Activated naive CD4-positive, alpha-beta T cell treated with anti-CD3 and anti-CD28 coated beads, Interleukin-2, amount 50 U/mL, for 24 hours (primary cell): ENCODE results near the gene TNFRSF9.
A peak's percentile ranks its signal among the peaks of the same experiment; 100 is the strongest.

Experiments used
- H3K27ac Mint-ChIP-seq: one replicate; pipeline ENCODE4 v1.8.0; 2021; ENCODE audit warnings: mild to moderate bottlenecking, mixed read lengths
- H3K27me3 Mint-ChIP-seq: one replicate; pipeline ENCODE4 v1.8.0; 2021; ENCODE audit warnings: mixed read lengths
- H3K36me3 Mint-ChIP-seq: one replicate; pipeline ENCODE4 v1.8.0; 2021; ENCODE audit warnings: mixed read lengths
- H3K4me1 Mint-ChIP-seq: one replicate; pipeline ENCODE4 v1.8.0; 2021; ENCODE audit warnings: mixed read lengths
- H3K4me3 Mint-ChIP-seq: one replicate; pipeline ENCODE4 v1.8.0; 2021; ENCODE audit warnings: mild to moderate bottlenecking, mixed read lengths
- H3K9me3 Mint-ChIP-seq: one replicate; pipeline ENCODE4 v1.8.0; 2021; ENCODE audit warnings: mixed read lengths

The TNFRSF9 gene

DNA sequence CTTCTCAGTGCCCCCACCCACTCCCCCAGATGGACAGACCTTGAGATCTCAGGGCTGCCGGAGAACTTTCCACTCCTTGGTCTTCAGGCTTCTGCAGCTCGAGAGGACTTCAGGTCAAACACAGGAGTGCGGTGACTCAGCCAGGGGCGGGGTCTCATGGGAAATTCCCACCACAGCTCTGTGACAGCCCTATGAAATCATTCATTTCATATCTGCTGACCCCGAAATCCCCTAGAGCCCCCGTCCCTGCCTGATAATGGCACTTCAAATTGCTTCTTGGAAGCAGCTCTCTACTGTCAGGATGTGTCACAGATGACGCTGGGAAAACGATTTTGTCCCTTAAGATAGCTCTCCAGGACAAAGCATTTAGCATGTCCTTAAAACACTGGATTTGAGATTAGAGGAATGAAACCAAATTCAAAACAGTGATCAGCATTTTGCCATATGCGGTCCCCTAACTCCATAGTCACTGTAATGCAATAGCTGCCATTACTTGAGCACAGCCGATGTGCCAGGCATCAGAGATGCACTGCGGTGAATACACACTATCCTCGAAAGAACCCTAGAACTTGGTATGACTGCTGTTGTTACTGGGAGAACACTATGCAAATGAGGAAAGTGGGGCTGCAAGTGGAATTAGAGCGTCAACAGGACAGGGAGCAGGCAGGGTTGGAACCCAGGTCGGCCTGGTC is at the start of gene TNFRSF9:
TSS of gene TNFRSF9 (minus strand) at position 95 of the 692 bp plus-strand sequence. CDS start 845 bp downstream, outside the sequence.
- Mint-ChIP-seq H3K27me3 (peaks cover 2% of the 10 kb centered on the region), H3K36me3 (peaks cover 18% of the 10 kb centered on the region)

DNA sequence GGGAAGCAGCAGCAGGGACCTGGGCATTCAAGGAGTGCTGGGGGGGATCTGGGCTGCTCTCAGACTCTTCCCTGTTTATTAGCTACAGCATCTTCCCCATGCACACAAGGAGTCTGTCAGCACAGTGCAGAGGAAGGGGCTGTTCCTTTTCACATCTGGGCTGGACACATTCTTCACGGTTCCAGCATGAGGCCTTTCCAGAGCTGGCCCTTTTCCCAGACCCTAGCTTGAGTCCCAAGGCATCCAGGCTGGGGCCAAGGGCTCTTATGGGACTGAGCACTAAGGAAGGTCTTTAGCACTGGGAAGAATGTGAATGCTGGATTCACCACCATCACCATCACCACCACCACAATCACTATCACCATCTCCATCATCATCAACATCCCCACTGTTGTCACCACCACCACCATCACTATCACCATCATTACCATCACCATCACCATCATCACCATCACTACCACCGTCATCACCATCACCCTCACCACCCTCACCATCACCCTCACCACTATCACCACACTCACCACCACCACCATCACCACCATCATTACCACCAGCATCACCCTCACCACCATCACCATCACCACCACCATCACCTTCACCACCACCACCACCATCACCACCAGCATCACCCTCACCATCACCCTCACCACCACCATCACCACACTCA is 49.3 kb upstream of the TNFRSF9 start:
- H3K27me3 Mint-ChIP-seq: no peaks in the 10 kb centered on the region
- H3K4me3 Mint-ChIP-seq: no peak overlapping the region
- no peaks in the 10 kb centered on the region for H3K4me1 Mint-ChIP-seq
- peaks cover 13% of the 10 kb centered on the region for H3K36me3 Mint-ChIP-seq
- no peak overlapping the region for H3K27ac Mint-ChIP-seq
- H3K9me3 Mint-ChIP-seq: no peaks in the 10 kb centered on the region

More for the DNA sequence above, at the start of gene TNFRSF9:
- H3K27ac Mint-ChIP-seq: peak within 1 kb of the TSS; percentile 92
- peak within 1 kb of the TSS; percentile 89 for H3K4me3 Mint-ChIP-seq
- no peaks in the 10 kb centered on the region for H3K9me3 Mint-ChIP-seq
- H3K4me1 Mint-ChIP-seq: peaks cover 48% of the 10 kb centered on the region

DNA sequence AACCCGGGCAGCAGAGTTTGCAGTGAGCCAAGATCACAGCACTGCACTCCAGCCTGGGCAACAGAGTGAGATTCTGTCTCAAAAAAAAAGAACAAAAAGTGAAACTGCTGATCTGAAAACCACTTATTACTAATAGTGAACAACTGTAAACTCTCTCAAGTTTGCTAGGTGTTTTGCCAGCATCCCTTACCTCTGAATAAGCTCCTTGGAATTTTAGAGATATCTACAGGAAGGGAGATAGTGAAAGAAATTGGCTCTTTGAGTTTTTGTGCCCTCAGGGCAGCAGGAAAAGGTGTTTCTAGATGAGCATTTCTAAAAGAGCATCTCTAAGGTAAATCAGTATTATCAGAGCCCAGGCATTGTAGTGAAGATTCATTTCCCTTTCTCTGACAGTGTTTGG is 47.9 kb upstream of the TNFRSF9 start:
- Mint-ChIP-seq H3K4me3 (no peak overlapping the region), H3K36me3 (peaks cover 12% of the 10 kb centered on the region), H3K9me3 (no peaks in the 10 kb centered on the region), H3K27me3 (no peaks in the 10 kb centered on the region), H3K27ac (no peak overlapping the region), H3K4me1 (no peaks in the 10 kb centered on the region)

DNA sequence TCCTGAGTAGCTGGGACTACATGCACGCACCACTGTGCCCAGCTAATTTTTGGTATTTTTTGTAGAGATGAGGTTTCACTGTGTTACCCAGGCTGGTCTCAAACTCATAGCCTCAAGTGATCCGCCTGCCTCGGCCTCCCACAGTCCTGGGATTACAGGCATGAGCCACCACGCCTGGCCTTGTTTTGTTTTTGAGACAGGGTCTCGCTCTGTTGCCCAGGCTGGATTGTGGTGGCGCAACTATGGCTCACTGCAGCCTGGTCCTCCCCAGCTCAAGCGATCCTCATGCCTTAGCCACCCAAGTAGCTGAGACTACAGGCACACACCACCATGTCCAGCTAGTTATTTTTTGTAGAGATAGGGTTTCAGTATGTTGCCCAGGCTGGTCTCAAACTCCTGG is 46.9 kb upstream of the TNFRSF9 start:
- Mint-ChIP-seq H3K4me3 (no peak overlapping the region), H3K9me3 (no peaks in the 10 kb centered on the region), H3K27ac (no peak overlapping the region), H3K4me1 (peaks cover 5% of the 10 kb centered on the region), H3K36me3 (peaks cover 13% of the 10 kb centered on the region), H3K27me3 (no peaks in the 10 kb centered on the region)

DNA sequence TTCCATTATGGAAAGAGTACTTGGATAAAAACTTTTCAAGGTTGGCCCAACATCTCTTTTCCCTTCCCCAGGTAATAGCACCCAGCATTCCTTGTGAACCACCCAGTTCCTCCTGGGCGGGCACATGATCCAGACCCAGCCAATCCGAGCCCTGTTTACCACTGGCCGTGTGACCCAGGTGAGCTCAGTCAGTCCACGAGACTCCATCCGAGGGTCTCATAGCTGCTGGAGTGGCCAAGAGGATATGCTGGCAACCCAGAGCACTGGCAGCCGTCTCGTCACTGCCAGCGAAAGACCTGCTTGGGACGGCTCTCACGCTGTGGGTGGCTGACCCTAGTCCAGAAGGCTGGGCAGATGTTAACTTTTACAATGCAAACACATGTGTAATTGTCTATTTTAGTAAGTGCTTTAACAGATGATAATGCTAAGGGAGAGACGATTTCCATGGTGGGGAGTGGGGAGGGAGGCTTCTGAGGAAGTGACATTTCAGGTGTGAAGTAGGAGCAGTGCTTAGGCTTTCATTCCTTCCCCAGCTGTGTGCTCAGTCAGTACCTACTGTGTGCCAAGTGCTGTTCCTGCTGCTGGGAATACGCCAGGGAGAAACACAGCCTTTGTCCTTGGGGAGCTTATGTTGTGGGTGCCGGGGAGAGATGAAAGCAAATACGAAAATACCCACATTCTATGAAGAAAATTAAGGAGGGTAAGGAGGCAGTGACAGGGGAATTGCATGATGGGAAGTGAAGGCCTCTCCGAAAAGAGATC is 45.4 kb upstream of the TNFRSF9 start:
- H3K4me1 Mint-ChIP-seq: peaks cover 10% of the 10 kb centered on the region
- H3K4me3 Mint-ChIP-seq: no peak overlapping the region
- no peaks in the 10 kb centered on the region for H3K9me3 Mint-ChIP-seq
- no peaks in the 10 kb centered on the region for H3K27me3 Mint-ChIP-seq
- no peak overlapping the region for H3K27ac Mint-ChIP-seq
- peaks cover 16% of the 10 kb centered on the region for H3K36me3 Mint-ChIP-seq

DNA sequence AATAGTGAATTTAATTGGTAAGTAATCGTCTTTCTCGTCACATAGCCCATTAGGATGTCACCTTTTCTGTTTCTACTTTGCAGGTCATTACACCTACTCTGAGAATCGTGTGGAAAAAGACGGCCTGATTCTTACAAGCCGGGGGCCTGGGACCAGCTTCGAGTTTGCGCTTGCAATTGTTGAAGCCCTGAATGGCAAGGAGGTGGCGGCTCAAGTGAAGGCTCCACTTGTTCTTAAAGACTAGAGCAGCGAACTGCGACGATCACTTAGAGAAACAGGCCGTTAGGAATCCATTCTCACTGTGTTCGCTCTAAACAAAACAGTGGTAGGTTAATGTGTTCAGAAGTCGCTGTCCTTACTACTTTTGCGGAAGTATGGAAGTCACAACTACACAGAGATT is 44.2 kb upstream of the TNFRSF9 start:
- peaks cover 13% of the 10 kb centered on the region for H3K36me3 Mint-ChIP-seq
- no peaks in the 10 kb centered on the region for H3K9me3 Mint-ChIP-seq
- H3K4me3 Mint-ChIP-seq: no peak overlapping the region
- no peak overlapping the region for H3K27ac Mint-ChIP-seq
- H3K27me3 Mint-ChIP-seq: no peaks in the 10 kb centered on the region
- H3K4me1 Mint-ChIP-seq: peaks cover 10% of the 10 kb centered on the region

DNA sequence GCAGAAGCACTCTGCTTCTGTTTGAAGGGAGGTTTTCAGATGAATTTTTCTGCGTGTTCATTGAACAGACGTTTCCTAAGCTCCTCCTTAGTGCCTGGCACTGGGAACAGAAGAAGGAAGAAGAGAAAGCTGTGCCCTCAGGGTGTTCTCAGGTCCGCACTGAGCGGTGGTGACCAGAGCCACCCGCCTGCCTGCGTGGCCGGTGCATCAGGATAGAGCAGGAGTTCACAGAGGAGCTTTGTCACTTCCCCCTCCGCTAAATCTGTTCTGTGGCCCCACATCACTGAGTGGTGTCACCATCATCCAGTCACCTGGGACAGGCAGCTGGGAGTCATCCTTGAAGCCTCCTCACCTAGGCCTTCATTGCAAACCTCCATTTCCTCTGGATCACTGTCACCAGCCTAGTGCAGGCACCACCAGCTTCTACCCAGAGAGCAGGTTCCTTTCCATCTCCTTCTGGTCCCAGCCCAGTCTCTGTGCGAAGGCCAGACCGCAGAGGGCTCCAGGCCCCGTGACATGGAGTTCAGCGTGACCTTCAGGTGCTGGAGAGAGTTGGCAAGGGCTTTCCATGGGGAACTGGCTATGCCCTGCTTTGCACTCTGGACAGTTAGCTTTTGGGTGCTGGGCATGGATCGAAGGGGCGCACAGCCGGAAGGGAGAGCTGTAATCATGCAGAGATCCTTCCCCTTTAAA is 42.6 kb upstream of the TNFRSF9 start:
- H3K4me1 Mint-ChIP-seq: peaks cover 10% of the 10 kb centered on the region
- no peaks in the 10 kb centered on the region for H3K9me3 Mint-ChIP-seq
- H3K27ac Mint-ChIP-seq: no peak overlapping the region
- H3K36me3 Mint-ChIP-seq: peaks cover 17% of the 10 kb centered on the region
- no peak overlapping the region for H3K4me3 Mint-ChIP-seq
- no peaks in the 10 kb centered on the region for H3K27me3 Mint-ChIP-seq

DNA sequence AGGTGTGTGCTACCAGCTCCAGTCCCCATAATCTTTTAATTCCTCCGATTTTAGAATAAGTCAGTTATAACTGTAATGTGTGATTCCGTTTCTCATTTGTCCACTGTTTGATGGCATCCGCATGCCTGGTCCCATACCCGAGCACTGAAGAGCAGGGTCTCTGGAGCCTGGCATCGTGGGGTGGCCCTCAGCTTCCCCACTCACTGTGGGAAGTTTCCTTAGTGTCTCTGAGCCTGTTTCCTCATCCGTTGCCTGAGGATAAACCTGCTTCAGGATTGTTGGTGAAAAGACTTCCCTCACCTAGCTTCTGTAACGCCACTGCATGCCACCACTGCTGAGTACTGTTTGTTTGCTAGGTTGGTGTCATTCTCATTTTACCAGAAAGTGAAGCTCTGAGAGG is 40.3 kb upstream of the TNFRSF9 start:
- Mint-ChIP-seq H3K27me3 (no peaks in the 10 kb centered on the region), H3K4me3 (no peak overlapping the region), H3K27ac (no peak overlapping the region), H3K4me1 (peaks cover 10% of the 10 kb centered on the region), H3K36me3 (peaks cover 12% of the 10 kb centered on the region), H3K9me3 (no peaks in the 10 kb centered on the region)

DNA sequence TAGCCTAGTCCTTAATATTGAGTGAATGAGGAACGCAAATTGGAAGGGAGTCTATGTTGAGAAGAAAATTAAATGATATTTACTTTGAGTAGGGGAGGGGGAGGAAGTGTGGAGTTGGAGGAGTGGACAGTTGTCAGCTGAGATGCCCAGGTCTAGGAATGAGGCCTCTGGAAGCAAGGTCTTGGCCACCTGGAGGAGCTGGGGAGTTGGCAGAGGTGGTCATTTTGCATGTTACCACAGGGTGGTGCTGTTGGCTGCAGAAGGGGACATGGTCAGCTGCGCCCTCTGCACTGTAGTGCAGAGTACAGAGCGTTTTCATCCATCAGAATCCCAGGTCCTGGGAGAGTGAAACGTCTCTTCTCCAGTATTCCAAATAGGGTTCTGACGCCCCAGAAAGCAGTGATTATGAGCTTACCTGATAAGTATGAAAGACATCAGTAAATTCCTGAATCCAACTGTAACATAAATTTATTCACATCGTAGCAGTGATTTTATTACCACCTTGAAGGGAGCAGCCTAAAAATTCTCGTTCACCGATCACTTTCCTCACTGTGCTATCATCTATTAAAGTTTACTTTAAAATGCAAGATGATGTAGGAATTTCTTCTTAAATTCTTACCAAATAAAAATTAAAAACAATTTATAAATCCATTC is 34.7 kb upstream of the TNFRSF9 start:
- no peaks in the 10 kb centered on the region for H3K27me3 Mint-ChIP-seq
- peaks cover 6% of the 10 kb centered on the region for H3K4me1 Mint-ChIP-seq
- H3K4me3 Mint-ChIP-seq: no peak overlapping the region
- H3K36me3 Mint-ChIP-seq: peaks cover 13% of the 10 kb centered on the region
- H3K27ac Mint-ChIP-seq: peak overlapping the region; percentile 52
- H3K9me3 Mint-ChIP-seq: no peaks in the 10 kb centered on the region

DNA sequence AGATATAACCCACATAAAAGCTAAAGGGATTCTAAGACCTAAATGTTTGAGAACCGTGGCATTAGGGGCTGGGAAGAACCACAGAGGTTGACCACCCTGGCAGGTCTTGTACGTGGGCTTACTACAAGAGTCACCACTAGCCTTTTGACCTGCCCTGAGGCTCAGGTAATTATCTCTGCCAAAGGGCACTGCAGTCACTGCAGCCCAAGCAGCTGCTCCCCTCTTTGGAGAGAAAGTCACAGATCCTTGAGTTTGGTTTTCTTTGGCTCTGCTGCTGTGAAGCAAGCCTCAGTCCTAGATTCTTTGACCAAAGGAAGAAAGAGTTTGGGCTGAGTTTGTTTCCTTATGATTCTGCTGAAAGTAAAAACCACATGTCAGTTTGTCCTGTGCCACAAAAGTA is 32.4 kb upstream of the TNFRSF9 start:
- Mint-ChIP-seq H3K4me3 (no peak overlapping the region), H3K4me1 (peaks cover 17% of the 10 kb centered on the region), H3K27me3 (no peaks in the 10 kb centered on the region), H3K9me3 (no peaks in the 10 kb centered on the region), H3K36me3 (peaks cover 10% of the 10 kb centered on the region), H3K27ac (no peak overlapping the region)

DNA sequence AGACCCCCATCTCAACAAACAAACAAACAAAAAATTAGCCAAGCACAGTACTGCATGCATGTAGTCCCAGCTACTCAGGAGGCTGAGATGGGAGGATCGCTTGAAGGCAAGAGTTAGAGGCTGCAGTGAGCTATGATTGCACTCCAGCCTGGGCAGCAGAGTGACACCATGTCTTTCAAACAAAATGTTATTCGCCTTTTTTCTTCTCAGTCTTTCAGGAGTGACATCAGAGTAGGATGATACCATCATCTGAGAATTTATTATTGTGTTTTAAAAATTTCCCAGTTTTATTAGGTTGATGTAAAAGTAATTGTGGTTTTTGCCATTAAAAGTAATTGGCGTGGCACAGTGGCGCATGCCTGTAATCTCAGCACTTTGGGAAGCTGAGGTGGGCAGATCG is 31.6 kb upstream of the TNFRSF9 start:
- Mint-ChIP-seq H3K9me3 (no peaks in the 10 kb centered on the region), H3K4me3 (no peak overlapping the region), H3K36me3 (peaks cover 8% of the 10 kb centered on the region), H3K27me3 (no peaks in the 10 kb centered on the region), H3K4me1 (peaks cover 20% of the 10 kb centered on the region), H3K27ac (peak overlapping the region; percentile 30)

DNA sequence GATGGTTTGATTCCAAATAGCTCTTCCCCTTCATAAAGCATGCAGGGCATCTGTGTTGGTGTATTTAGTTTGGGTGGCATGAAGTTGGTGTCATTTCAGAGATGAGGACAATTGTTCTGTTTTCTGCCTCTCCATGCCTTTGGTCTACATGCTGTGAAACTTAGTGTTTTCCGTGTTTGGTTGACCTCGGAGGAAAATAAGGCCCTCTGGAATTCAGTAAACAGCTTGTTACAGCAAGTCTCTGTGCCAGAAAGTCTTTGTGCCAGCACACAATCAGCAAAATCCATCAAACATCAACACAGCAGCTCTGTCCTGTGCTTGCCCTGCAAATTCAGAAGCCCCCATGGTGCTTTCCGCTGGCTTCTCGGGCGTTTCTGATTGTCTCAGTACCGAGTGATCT is 30.4 kb upstream of the TNFRSF9 start:
- Mint-ChIP-seq H3K27me3 (no peaks in the 10 kb centered on the region), H3K9me3 (no peaks in the 10 kb centered on the region), H3K4me1 (peaks cover 33% of the 10 kb centered on the region), H3K27ac (no peak overlapping the region), H3K36me3 (peaks cover 14% of the 10 kb centered on the region), H3K4me3 (no peak overlapping the region)

DNA sequence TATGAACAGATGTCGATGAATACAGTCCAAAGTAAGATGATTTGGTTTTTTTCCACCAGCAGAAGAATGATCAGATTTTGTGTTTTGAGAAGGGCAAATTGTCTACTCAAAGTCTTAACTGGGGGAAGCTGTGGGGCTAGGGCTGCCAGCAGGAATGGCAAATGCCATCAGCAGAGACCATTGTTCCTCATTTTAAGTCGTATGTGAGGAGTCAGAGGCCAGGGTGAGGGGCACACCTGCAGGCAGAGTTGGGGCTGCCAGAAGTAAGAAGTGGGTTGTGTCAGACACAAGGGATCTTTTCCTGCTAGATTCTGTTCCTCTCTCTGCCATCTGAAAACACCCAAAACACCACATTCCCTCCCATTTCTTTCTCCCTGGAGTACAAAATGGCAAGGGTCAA is 29.6 kb upstream of the TNFRSF9 start:
- H3K27me3 Mint-ChIP-seq: no peaks in the 10 kb centered on the region
- H3K4me1 Mint-ChIP-seq: peaks cover 36% of the 10 kb centered on the region
- no peak overlapping the region for H3K27ac Mint-ChIP-seq

DNA sequence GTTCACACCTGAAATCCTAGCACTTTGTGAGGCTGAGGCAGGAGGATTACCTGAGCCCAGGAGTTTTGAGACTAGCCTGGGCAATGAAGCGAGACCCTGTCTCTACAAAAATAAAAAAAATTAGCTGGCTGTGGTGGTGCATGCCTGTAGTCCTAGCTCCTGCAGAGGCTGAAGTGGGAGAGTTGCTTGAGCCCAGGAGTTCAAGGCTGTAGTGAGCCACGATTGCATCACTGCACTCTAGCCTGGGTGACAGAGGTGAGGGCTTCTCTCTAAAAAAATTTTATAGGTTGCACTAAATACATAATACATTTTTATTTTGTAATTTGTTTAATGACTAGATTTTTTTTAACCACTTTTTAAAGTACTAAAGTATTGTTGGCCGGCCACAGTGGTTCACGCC is 27.0 kb upstream of the TNFRSF9 start:
- no peaks in the 10 kb centered on the region for H3K27me3 Mint-ChIP-seq
- peaks cover 57% of the 10 kb centered on the region for H3K4me1 Mint-ChIP-seq
- no peak overlapping the region for H3K27ac Mint-ChIP-seq
- H3K9me3 Mint-ChIP-seq: no peaks in the 10 kb centered on the region
- H3K4me3 Mint-ChIP-seq: no peak overlapping the region
- peaks cover 20% of the 10 kb centered on the region for H3K36me3 Mint-ChIP-seq

More for the DNA sequence above, 29.6 kb upstream of the TNFRSF9 start:
- no peaks in the 10 kb centered on the region for H3K9me3 Mint-ChIP-seq
- peaks cover 14% of the 10 kb centered on the region for H3K36me3 Mint-ChIP-seq
- no peak overlapping the region for H3K4me3 Mint-ChIP-seq

DNA sequence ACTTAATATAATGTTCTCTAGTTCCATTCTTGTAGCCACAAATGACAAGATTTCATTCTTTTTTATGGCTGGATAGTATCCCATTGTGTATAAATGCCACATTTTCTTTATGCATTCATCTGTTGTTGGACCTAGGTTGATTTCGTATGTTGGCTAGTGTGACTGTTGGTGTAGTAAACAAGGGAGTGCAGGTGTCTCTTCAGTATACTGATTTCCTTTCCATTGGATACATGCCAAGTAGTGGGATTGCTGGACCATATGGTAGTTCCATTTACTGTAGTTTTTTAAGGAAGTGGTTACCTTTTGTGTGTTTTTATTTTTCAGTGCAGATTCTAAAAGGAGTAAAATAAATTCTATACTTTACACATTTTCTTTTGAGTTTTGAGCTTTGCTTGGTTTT is 26.6 kb upstream of the TNFRSF9 start:
- Mint-ChIP-seq H3K4me1 (peaks cover 60% of the 10 kb centered on the region), H3K27me3 (no peaks in the 10 kb centered on the region), H3K36me3 (peaks cover 20% of the 10 kb centered on the region), H3K9me3 (no peaks in the 10 kb centered on the region), H3K4me3 (peak overlapping the region; percentile 65), H3K27ac (peak overlapping the region; percentile 33)
